Natural killer cell (primary cell): ENCODE data around the gene BARHL2. TPM values are rescaled to one million over a fixed set of nuclear protein-coding genes. Genes with fewer than 3 reads are reported as not detected.

Experiments
- ATAC-seq, 3 donors: fragments of 150-1000 bp in 2 of 3; fragments of 200-7000 bp in 1 of 3; cut with Tn5 transposase; 1 replicate in 1 of 3; 2 replicates in 2 of 3; pipeline ENCODE4 v1.10.0; 2021; ENCODE audit warnings: mild to moderate bottlenecking in 2 of 3, moderate library complexity in 2 of 3
- DNase-seq, 2 donors: peaks; one replicate each; pipeline versions ENCODE4 v3.0.0 to v3.0.0-alpha.2; 2013 to 2021; ENCODE audit warnings: mixed read lengths in 1 of 2
- H3K27ac ChIP-seq: one replicate; pipeline ENCODE4 v1.5.1; 2013; ENCODE audit warnings: mild to moderate bottlenecking, low read length
- H3K27me3 ChIP-seq: one replicate; pipeline ENCODE4 v1.6.1; 2013; ENCODE audit warnings: low read length; ENCODE audit not compliant: control insufficient read depth, insufficient read depth
- H3K36me3 ChIP-seq: one replicate; pipeline ENCODE4 v1.6.1; 2013; ENCODE audit warnings: low read length; ENCODE audit not compliant: control insufficient read depth, insufficient read depth
- H3K4me1 ChIP-seq: one replicate; pipeline ENCODE4 v1.6.1; 2013; ENCODE audit warnings: low read length; ENCODE audit not compliant: control insufficient read depth, insufficient read depth
- H3K4me3 ChIP-seq: one replicate; pipeline ENCODE4 v1.5.1; 2013; ENCODE audit warnings: low read length
- H3K9me3 ChIP-seq: one replicate; pipeline ENCODE4 v1.6.1; 2013; ENCODE audit warnings: low read length; ENCODE audit not compliant: control insufficient read depth, insufficient read depth
- H3K27ac Mint-ChIP-seq, 2 donors: one replicate each; pipeline ENCODE4 v1.8.0; 2022; ENCODE audit warnings: mild to moderate bottlenecking in 2 of 2, mixed read lengths in 2 of 2, moderate library complexity in 1 of 2
- H3K27me3 Mint-ChIP-seq, 2 donors: one replicate each; pipeline ENCODE4 v1.8.0; 2022; ENCODE audit warnings: low read depth in 2 of 2, mixed read lengths in 2 of 2
- H3K36me3 Mint-ChIP-seq: one replicate; pipeline ENCODE4 v1.8.0; 2022; ENCODE audit warnings: mixed read lengths
- H3K4me1 Mint-ChIP-seq, 2 donors: one replicate each; pipeline ENCODE4 v1.8.0; 2022; ENCODE audit warnings: mixed read lengths in 2 of 2
- H3K4me3 Mint-ChIP-seq: one replicate; pipeline ENCODE4 v1.8.0; 2022; ENCODE audit warnings: mild to moderate bottlenecking, moderate library complexity, mixed read lengths
- H3K9me3 Mint-ChIP-seq, 2 donors: one replicate each; pipeline ENCODE4 v1.8.0; 2022; ENCODE audit warnings: mixed read lengths in 2 of 2
- WGBS: methylation state at CpG from one replicate; pipeline ENCODE4 v1.1.7; 2013; ENCODE audit warnings: missing lambda C conversion rate; ENCODE audit not compliant: insufficient coverage; 5-methylcytosine and 5-hydroxymethylcytosine counted together
- intact Hi-C: fragments of 100-400 bp; cut with micrococcal nuclease; formaldehyde crosslinking; loops from one replicate; pipeline ENCODE4 v1.14.2; 2022
- total RNA-seq, 4 donors: library from RNA; stranded (reverse); fragments of 120-200 nt in 1 of 4; gene quantifications; one replicate each; pipeline versions ENCODE4 v1.2.3 to v1.2.4, GENCODE V29; 2013 to 2022
- TF ChIP-seq, protein P1 (sequence below): fragments of 200-600 bp; IDR thresholded peaks from one replicate; pipeline ENCODE4 v1.8.0; 2022; ENCODE audit warnings: antibody characterized with exemption

BARHL2 gene
- total RNA-seq, 3 donors from 2014 or later (not counting 1 experiment from before 2014, with no cell fraction given), result not detected

DNA sequence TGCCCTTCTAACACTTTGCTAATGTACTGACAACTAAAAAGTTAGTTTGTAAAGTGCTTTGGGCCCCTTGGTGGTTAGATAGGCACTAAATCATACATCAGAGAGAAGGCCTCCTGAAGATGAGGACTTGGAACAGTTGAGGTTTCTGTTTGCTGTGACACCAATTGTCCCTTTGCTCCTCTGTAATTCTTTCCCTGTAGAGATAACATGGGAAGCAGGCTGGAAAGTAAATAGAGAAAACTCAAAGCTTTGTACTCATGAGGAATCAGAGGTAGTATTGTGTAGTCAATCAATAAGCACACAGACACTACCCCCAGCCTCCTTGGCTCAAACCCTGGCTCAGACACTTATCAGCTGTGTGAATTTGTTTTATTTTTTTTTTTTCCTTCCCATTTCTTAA is 31.6 kb upstream of the BARHL2 start:
- Mint-ChIP-seq H3K36me3 (no peaks in the 10 kb centered on the region), H3K4me3 (no peak overlapping the region), H3K4me1 (no peaks in the 10 kb centered on the region), H3K27ac (no peak overlapping the region), H3K9me3 (no peaks in the 10 kb centered on the region), H3K27me3 (peaks cover 12 to 74% of the 10 kb centered on the region in 2 donors)
- Histone ChIP-seq H3K9me3 (no peaks in the 10 kb centered on the region), H3K4me3 (no peak overlapping the region), H3K27ac (no peak overlapping the region), H3K27me3 (no peaks in the 10 kb centered on the region), H3K4me1 (no peaks in the 10 kb centered on the region), H3K36me3 (no peaks in the 10 kb centered on the region)
- TF ChIP-seq, protein P1, sequence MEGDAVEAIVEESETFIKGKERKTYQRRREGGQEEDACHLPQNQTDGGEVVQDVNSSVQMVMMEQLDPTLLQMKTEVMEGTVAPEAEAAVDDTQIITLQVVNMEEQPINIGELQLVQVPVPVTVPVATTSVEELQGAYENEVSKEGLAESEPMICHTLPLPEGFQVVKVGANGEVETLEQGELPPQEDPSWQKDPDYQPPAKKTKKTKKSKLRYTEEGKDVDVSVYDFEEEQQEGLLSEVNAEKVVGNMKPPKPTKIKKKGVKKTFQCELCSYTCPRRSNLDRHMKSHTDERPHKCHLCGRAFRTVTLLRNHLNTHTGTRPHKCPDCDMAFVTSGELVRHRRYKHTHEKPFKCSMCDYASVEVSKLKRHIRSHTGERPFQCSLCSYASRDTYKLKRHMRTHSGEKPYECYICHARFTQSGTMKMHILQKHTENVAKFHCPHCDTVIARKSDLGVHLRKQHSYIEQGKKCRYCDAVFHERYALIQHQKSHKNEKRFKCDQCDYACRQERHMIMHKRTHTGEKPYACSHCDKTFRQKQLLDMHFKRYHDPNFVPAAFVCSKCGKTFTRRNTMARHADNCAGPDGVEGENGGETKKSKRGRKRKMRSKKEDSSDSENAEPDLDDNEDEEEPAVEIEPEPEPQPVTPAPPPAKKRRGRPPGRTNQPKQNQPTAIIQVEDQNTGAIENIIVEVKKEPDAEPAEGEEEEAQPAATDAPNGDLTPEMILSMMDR, result no peak
- DNase-seq (no peak), ATAC-seq (no peak)
- intact Hi-C loops, result no loop called here

DNA sequence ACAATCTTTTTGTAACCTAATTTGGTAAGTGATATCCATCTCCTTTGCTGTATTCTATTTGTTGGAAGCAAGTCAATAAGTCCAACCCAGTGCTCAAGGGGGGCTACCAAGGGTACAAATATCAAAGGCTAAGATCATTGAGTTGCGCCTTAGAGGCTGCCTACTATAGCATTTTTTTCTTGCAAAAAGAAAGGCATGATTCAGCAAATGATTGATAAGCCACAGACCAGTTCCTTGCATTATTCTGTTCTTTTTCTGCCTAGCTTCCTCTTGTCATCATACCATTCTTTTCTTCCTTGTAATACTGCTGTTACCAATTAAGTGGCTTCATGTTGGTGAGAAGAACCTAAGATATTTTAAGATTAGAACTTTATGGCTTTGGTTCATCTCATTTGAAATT is 29.8 kb upstream of the BARHL2 start:
- no peaks in the 10 kb centered on the region for H3K36me3 ChIP-seq
- H3K27ac ChIP-seq, result no peak overlapping the region
- no peaks in the 10 kb centered on the region for H3K4me1 ChIP-seq
- H3K9me3 ChIP-seq, result no peaks in the 10 kb centered on the region
- H3K27ac Mint-ChIP-seq, result no peak overlapping the region
- peaks cover 12 to 67% of the 10 kb centered on the region in 2 donors for H3K27me3 Mint-ChIP-seq
- ATAC-seq (no peak), DNase-seq (no peak)
- no peaks in the 10 kb centered on the region for H3K4me1 Mint-ChIP-seq
- H3K4me3 Mint-ChIP-seq, result no peak overlapping the region
- H3K27me3 ChIP-seq, result peaks cover 5% of the 10 kb centered on the region
- no peaks in the 10 kb centered on the region for H3K36me3 Mint-ChIP-seq
- no peaks in the 10 kb centered on the region for H3K9me3 Mint-ChIP-seq
- TF ChIP-seq, protein P1, result no peak
- H3K4me3 ChIP-seq, result no peak overlapping the region
- intact Hi-C loops, result no loop called here
- 93% methylated on average over 1 of the region's 1 CpG for WGBS

DNA sequence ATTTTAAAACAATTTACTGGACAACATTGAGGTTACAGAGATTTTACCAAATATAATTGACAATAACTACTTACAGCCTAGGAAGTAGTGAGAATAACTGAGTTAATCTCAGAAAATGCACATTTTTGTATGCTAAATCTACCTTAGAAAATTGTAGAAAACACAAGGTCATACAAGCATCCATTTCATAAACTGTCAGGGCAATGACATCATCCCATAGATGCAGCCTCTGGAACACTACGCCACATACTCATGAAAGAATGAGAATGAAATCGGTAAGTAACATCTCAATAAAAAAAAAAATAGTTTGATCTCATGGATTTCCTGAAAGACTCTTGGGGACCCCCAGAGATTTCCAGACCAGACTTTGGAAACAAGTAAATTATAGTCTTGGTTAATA is 28.9 kb upstream of the BARHL2 start:
- intact Hi-C loops, result no loop called here
- ATAC-seq, result no peak
- Mint-ChIP-seq H3K9me3 (no peaks in the 10 kb centered on the region), H3K27me3 (peaks cover 12 to 62% of the 10 kb centered on the region in 2 donors), H3K27ac (no peak overlapping the region), H3K4me1 (no peaks in the 10 kb centered on the region), H3K36me3 (no peaks in the 10 kb centered on the region), H3K4me3 (no peak overlapping the region)
- TF ChIP-seq, protein P1, result no peak
- Histone ChIP-seq H3K4me3 (no peak overlapping the region), H3K36me3 (no peaks in the 10 kb centered on the region), H3K27me3 (peaks cover 5% of the 10 kb centered on the region), H3K4me1 (no peaks in the 10 kb centered on the region), H3K27ac (no peak overlapping the region), H3K9me3 (no peaks in the 10 kb centered on the region)
- 100% methylated on average over 1 of the region's 2 CpGs for WGBS
- DNase-seq, result no peak

- Mint-ChIP-seq H3K4me3 (no peak overlapping the region), H3K9me3 (no peaks in the 10 kb centered on the region), H3K4me1 (peaks cover 31 to 37% of the 10 kb centered on the region in 2 donors), H3K27ac (no peak overlapping the region), H3K27me3 (peaks cover 64 to 88% of the 10 kb centered on the region in 2 donors), H3K36me3 (peaks cover 13% of the 10 kb centered on the region)
- Histone ChIP-seq H3K9me3 (peaks cover 3% of the 10 kb centered on the region), H3K4me3 (no peak overlapping the region), H3K36me3 (no peaks in the 10 kb centered on the region), H3K4me1 (peaks cover 20% of the 10 kb centered on the region), H3K27ac (no peak overlapping the region), H3K27me3 (peaks cover 55% of the 10 kb centered on the region)
- DNase-seq (no peak), ATAC-seq (no peak)
- intact Hi-C loops, result no loop called here
- TF ChIP-seq, protein P1, result no peak
- 38% methylated on average over 3 of the region's 3 CpGs for WGBS
Observed at GRCh38 chr1:90732136-90732535, 15.0 kb upstream of the BARHL2 start.
